ENCODE data around the gene FANCI. TPM values are rescaled to one million over a fixed set of nuclear protein-coding genes. Genes with fewer than 3 reads are reported as not detected.

The FANCI gene
- total RNA-seq (2014; rRNA removed; shearing (Covaris generic)), result 44.4 and 59.1 TPM in 2 replicates

DNA sequence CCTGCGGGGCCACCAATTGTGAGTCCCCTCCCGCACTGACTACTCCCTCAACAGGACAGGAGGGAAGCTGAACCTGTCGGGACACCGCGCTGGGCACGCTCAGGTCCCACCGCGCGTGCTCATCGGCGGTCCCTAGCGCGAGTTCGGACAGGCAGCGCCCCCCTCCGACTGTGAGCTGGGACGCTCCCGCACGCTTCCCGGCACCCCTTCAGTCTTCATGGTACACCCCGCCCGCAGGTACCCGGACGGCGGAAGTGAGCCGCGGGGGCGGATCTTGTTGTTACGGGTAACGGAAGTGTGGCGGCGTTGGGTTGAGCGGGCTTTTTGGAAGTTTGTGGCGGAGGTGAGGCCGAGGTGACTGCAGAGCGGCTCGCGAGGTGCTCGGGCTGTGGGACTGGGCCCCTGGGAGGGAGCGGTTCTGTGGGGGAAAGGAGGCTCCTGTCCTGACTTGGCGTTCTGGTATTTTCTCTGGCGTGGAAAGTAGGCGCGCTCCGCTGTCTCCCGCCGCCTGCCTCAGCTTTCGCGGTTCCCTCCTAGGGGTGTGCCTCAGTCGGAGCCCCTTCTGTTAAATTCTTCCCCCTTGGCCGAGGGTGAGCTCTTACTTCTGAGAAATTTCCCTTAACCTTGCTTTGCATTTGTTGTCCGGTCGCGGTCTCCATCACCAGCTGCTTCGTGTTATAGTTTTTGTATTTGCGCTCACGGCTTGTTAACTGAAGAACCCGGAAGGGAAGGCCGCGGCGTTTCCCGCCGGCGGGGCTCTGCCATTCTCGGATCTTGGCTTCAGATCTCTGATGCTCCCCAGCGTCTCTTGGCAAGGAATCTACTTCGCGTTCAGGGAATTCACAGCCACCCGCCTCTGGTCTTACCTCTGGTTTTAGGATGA, at the start of gene FANCI:
Gene FANCI (plus strand): TSS at position 289 of the 883 bp plus-strand sequence. CDS start 3,669 bp downstream, outside the sequence.
- DNase-seq (ENCODE audit: low spot score), result peak; percentile 97

DNA sequence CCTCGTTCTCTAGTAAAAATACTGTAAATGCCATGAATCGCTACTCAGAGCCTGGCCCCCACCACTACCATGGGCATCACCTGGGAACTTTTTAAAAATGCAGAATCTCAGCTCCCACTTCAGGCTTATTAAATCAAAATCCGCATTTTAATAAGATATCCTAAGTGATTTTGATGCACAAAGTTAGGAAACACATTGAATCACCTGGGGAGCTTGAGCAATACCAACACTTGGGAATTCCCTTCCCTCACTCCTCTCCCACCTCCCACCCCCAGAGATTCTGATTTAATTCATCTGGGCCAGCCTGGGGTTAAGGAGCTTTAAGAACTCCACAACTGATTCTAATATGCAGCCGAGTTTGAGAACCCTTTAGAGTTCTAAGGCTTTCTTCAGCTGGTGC, 49.2 kb upstream of the FANCI start:
- DNase-seq (ENCODE audit: low spot score), result no peak

DNA sequence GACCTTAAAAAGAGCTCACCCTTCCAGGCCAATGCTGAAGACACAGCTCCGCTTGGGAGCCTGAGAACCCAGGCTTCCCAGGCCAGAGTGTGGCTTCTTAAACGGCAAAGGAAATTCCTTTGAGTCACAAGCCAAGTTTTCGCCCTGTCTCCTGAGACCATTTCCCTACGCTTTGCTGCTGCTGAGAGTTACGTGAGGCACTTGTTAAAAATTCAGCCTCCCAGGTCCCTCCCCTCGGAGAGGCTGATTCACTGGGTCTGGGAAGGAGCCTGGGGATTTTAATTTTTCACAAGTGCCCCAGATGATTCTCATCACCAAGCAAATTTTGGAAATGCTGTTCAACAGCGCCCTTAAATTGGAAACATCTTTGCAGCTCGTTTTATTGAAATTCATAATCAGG, 47.9 kb upstream of the FANCI start:
- DNase-seq (ENCODE audit: low spot score), result no peak

DNA sequence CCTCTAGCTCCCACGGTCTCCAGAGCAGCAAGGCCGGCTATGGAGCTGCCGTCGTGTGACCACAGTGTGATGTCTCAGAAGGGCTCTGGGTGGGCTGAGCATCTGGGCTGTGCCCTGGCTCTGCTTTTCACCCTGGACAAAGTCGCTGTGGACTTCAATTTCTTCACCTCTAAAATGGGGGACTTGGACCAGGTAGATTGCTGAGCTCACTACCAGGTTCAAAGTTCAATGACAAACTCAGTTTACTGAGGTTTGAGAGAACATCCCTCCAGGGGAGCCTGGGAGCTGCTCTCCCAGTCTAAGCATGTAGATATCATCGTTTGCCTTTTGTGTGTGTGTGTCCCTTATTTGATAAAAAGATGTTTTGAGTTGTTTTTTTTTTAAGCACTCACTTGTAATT, 47.5 kb upstream of the FANCI start:
- no peak for DNase-seq (ENCODE audit: low spot score)

DNA sequence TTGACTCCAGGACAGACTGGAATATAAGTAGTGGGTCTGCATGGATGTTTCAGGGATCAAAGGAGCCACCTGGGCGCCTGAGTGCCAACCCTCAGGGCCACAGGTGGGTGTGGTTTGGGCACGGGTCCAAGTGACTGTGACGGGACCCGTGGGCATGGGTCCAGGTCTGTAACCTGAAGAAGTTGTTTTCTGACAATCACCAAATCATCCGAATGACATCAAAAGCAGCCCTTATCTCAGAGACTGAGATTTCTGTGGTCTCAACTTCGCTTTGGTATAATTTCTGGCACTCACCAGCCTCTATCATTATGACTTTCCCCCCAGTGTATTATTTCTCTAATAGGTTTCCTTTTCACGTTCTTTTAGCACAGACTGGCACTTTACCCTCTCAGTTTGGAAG, 46.8 kb upstream of the FANCI start:
- DNase-seq (ENCODE audit: low spot score), result no peak

DNA sequence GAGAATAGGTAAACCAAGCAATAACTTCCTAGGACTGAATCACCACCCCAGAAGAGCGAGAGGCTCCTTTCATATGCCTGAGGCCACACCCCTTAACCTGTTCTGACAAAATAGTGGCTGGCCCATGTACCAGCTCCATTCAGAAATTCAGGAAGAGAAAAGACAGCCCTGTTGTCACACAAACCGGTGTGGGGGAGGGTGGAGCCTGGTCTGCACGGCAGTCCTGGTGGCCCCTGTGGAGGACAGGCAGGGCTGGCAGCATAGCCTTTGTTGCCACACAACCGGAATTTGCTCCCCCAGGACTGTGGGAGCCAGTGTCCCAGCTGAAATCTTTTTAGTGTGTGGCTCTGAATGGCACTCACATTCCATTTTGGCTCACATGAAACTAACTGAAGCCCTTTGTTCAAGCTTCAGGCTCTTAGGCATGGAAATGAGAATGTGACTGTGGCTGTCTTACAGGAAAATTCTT, 46.2 kb upstream of the FANCI start:
- DNase-seq (ENCODE audit: low spot score), result no peak

DNA sequence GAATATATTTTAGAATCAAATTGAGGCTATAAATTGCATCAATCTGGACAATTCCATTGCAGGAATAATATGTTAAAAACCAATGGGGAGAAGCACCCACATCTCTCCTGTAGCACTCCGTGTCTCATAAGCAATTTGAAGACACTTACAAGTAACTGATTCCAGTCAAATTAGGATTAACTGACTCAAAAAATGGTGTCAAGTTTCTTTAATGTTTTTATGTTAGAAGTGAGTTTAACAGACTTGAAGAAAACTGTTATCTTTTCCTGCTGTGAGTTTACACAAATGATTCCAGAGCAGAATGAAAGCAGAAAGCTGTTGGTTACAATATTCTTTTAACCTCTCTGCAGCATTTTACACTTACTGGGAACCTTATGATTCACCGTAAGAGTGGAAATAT, 45.6 kb upstream of the FANCI start:
- no peak for DNase-seq (ENCODE audit: low spot score)

DNA sequence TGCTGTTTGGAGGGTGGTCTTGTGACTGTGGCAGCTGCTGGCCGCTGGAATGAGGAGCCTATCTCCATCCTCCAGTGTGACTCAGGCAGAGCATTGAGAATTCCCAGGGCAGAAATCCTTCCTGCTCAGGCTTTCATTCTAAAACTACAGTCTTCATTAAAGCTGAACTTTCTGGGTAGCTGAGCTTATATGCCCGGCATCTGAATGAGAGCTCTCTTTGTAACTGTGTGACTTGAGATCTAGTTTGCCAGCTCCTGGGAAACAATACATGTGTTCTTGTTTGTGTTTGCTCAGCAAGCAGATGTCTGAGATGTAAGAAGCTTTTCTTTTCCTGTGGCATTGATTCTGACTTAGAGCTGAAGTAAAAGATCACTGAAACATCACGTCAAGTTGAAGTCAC, 44.8 kb upstream of the FANCI start:
- DNase-seq (ENCODE audit: low spot score), result no peak

DNA sequence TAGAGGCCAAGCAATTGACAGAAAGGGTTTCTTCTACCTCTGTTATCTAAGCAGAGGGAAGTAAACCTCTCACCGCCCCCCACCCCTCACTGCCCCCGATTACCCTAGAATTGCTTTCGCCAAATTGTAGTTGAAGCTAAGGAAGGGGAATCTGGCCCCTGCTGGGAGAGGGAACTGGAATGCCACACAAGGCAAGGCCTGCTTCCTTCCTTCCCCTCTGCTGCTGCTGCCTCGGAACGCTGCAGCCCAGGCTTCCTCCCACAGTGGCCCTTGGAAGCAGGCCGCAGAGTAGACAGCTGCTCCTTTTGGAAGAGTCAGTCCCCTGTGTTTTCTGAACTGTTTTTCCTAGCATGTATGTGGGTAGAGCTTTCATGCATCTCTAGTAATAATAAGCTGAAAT, 44.0 kb upstream of the FANCI start:
- DNase-seq (ENCODE audit: low spot score), result no peak

DNA sequence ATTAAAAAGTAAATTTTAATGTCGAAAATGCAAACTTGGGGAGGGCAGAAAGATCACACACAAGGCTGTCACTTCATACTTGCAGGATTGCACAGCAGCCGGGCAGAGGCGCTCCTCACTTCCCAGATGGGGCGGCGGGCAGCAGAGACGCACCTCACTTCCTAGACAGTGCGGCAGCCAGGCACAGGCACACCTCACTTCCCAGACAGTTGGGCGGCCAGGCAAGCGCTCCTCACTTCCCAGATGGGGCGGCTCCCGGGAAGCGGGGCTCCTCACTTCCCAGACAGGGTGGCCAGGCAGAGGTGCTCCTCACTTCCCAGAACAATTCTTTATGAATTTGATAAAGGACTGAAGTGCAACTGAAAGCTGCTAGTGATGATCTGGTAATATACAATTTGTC, 43.6 kb upstream of the FANCI start:
- DNase-seq (ENCODE audit: low spot score), result no peak

DNA sequence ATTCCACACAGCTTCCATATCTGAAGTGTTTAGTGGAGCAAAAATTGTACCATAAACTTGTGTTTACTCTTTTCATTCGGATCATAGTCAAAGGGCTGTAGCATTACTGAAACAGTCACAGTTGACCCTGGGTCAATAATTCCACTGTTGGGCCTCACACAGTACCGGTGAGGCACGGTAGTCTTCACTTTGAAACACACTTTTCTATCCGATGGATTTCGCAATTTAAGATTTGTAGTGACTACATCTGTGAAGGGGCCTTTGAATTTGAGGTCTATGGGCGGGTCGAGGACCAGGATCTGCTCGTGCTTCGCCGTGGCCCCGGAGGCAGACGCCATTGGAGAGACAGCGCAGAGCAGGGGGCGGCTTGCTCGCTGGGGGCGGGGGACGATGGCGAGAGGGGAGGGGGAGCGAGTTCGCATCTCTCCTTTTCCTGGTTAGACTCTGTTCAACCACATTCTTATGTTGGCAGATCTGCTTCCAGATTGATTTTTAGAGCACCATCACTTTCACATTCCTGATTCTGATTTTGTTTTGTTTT, 42.2 kb upstream of the FANCI start:
- no peak for DNase-seq (ENCODE audit: low spot score)

DNA sequence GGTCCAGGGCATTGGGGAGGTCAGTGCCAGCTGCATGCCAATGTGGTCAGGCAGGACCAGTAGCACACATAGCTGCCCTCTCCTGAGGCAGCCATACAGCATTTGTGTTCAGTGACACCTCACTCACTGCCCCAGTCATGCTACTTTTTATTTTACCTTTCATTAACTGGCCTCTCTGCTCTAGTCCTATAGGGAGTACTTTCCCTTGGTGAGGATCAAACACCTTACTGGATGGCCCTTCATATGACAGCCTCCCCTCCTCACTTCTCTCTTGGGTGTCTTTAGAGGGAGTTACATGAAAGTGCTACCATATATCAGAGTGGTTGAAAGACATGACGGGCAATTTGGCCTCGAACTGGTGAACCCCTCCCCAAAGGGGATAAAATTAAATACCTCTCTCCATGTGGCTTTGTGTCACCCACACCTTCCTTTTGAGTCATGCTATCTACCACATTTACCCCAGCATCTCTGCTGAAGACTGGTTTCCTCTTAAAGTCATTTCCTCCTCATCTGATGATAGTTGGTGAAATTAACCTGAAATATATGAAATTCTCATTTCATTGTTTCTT, 40.0 kb upstream of the FANCI start:
- DNase-seq (ENCODE audit: low spot score), result no peak

DNA sequence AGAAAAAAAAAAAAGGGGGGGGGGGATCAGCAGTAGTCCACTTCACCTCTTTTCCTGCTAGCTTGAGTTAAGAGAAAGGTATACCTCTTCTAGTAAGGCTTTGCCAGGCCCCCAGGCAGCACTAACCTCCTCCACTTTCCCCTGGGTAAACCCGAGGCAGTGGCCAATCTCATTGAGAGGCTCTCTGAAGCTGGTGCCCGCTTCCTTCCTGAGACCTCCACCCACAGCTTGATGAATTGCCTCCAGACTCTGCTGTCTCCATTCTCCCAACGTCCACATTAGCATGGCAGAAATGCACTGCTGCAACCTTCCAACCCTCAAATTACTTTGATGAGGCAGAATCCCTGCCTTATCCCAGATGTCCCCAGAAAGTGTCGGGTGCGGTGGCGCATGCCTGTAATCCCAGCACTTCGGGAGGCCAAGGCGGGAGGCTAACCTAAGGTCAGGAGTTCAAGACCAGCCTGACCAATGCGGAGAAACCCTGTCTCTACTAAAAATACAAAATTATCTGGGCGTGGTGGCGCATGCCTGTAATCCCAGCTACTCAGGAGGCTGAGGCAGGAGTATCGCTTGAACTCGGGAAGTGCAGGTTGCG, 37.7 kb upstream of the FANCI start:
- DNase-seq (ENCODE audit: low spot score), result no peak

DNA sequence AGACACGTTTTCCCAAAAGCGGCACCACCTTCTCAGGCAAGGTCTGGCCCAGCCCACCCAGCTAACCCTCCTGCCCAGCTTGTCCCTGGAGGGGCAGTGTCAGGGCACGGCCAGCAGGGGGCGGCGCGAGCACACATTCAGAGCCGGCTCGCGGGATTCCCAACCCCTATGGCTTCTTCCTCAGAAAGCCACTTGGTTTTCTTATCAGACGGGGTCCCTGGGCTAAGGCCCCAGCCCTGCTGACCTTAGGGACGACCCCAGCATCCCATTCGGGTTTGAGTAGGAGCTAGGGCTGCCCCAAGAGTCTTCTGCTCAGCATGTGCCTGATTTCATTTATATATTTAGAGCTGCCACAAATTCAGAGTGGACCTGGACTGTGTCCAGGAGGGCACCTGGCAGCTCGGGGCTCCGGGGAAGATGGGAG, 36.9 kb upstream of the FANCI start:
- peak; percentile 87 for DNase-seq (ENCODE audit: low spot score)

DNA sequence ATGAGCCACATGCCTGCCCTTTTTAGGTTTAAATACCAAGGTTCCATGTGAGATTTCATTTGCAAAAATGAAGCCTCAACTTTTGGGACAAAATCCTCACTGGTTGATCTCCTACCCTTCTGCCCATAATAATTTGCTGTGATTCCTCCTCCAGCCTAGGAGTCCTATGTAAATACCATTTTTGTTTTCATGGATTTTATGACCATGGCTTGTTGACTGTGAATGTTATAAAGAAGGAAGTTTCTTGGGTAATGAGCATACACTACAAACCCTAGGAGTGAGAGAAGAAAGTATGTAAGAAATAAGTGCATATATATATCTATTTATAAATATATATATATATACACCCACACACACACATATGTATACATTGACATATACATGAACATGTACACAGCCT, 35.5 kb upstream of the FANCI start:
- no peak for DNase-seq (ENCODE audit: low spot score)

DNA sequence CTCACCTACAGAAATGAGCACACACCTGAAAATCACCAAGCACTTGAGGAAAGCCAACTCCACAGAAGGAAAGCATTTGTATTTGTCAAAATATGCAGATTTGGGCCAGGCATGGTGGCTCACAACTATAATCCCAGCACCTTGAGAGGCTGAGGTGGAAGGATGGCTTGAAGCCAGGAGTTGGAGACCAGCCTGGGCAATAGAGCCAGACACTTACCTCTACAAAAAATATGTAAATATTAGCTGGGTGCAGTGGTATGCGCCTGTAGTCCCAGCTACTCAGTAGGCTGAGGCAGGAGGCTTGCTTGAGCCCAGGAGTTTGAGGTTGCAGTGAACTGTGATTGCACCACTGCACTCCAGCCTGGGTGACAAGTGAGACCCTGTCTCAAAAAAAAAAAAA, 34.7 kb upstream of the FANCI start:
- no peak for DNase-seq (ENCODE audit: low spot score)

DNA sequence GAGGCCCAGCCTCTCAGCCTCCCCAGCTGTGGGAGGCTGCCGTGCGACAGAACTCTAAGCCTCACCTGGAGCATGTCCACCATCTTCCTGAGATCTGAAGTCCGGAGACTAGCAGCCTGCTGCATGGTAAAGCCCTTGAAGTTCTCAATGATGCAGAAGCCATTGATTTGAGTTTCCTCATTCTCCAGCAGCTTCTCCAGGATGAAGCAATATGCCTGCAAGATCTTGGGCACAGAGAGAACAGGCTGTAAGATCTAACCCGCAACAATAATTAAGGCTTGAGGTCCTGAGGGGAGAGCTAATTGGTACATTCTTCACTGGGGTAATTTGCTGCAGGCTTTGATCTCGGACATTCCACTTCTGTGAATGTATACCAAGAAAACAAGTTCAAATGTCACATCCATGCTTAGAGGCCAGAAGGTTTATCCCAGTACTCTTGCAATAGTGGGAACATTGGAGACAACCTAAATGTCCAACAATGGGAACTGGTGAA, 32.1 kb upstream of the FANCI start:
- no peak for DNase-seq (ENCODE audit: low spot score)

DNA sequence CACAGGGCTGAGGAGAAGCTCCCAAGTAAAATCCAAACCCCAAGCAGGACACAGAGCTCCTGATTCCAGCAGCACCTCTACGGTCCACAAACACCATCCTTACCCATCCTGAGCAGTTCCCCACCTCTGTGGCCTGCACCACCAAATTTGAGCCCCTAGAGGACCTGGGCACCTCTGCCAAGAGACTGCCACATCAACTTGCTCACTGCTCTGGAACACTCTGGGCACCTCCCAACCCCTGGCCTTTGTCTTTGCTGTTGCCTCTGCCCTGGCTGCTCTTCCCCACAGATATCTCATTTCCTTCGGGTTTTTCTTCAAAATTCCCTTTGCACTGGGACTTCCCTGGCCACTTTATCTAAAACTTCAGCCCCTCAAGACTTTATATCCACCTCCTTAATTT, 28.2 kb upstream of the FANCI start:
- DNase-seq (ENCODE audit: low spot score), result no peak

DNA sequence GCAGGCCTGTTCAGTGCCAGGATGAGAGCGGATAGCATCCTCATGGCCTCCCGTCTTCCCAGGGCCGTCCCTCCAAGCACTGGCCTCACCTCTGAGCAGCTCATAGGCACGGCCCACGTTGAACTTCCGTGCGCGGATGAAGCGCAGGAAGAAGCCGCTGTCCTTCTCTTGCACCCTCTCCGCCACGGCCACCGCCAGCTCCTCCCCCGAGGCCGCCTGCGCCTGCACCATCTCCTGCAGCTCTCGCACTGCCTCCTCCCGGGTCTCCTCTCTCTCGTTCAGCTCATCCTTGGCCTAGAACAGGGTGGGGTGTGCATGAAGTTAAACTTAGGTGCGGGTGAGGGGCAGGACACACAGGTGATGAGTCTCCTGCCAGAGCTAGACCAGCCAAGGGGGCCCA, 26.7 kb upstream of the FANCI start:
- DNase-seq (ENCODE audit: low spot score), result no peak

DNA sequence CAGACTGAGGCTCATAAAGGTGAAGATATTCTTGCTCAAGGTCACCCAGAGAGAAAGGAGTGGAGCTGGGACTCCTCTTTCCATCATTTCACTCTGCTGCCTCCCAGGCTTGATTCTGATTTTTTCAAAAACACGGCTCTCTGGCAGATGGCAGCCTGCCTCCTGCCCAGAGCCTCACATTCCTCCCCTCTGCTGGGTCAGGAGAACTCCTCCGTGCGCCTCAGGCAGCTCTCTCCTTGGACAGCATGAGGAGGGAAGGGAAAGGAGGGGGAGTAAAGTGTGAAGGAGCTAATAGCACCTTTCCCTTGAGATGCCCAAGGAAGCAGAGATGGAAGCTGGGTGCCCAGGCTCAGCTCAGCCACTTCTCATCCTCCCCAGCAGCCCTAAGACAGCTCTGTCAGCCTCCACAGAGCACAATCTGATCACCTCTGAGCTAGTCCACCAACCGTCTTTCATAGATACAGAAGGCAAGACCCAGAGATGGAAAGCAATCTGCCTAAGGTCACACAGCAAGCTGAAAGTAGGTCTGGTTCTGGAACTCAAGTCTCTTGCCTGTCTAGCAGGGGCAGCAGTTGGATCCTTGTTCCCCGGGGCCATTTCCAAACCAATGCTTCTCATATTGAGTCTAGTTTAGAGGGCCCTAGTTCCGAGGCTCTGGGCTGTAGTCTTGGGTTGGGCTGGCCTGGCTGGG, 25.9 kb upstream of the FANCI start:
- DNase-seq (ENCODE audit: low spot score), result no peak

DNA sequence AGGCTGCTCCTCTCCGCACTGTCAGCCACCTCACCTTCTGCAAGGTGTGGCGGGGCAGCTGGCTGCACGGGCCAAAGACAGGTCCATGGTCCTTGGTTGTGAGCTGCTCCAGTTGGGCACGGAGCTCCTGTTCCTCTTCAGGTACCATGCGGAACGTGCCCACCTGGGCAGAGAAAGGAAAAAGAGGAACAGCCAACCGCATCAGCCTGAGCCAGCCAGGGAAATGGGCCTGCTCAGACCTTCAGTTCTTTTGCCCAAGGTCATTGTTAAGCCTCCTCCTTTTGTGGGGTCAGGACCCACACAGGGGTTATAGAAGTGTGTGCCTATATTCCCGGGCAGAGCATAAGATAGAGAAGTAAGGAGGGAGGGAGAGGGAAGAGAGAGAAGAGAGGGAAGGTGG, 25.2 kb upstream of the FANCI start:
- DNase-seq (ENCODE audit: low spot score), result no peak

DNA sequence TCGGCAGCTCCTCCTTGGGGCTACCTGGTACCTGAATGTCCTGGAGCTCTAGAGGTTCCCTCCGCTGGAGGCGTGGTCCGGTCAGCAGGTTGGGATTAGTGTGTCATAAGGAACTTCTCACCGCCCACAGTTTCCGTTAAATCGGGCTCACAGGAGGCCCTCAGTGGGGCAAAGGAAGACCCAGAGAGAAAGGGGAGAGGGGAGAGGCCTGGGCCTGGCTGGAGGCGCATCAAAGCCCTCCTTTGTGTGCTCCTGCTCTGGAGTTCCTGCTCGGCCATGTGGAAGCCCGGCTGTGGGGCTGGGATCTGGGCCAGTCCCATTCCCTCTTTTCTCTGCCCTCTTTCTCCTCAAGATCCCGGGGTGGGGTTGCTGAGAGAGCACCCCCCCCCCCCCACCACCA, 22.2 kb upstream of the FANCI start, which contains the start of gene RLBP1:
Gene RLBP1 (minus strand): TSS at position 37 of the 400 bp plus-strand sequence. CDS start 2,604 bp downstream, outside the sequence.
- no peak for DNase-seq (ENCODE audit: low spot score)

Data from HT-29 (cell line).